GM19023 (cell line): Measurements from ENCODE around the gene FAM83D.
"Not testable (repeated sequence)": the region's sequence is repeated elsewhere in the genome, so short reads cannot be mapped to it uniquely, and the experiment has no call there.

Experiments
- ATAC-seq: cut with Tn5 transposase; IDR thresholded peaks from one replicate; pipeline ENCODE4 v1.9.1; 2021; ENCODE audit warnings: mild to moderate bottlenecking, moderate library complexity; ENCODE audit not compliant: unreplicated experiment

Gene FAM83D

GRCh38 chr20:38932457-38933120, 6.4 kb downstream of the FAM83D start:
- no peak for ATAC-seq

- ATAC-seq: no peak
Measured at GRCh38 chr20:38934530-38934929, 8.3 kb downstream of the FAM83D start.

GRCh38 chr20:38935285-38935684, 9.1 kb downstream of the FAM83D start:
- ATAC-seq: no peak

- no peak for ATAC-seq
Measured at GRCh38 chr20:38935967-38936407, 9.8 kb downstream of the FAM83D start.

- no peak for ATAC-seq
Measured at GRCh38 chr20:38937000-38937399, 10.8 kb downstream of the FAM83D start.

GRCh38 chr20:38937978-38938473, 11.8 kb downstream of the FAM83D start:
- no peak for ATAC-seq

- no peak for ATAC-seq
Measured at GRCh38 chr20:38939686-38940085, 13.5 kb downstream of the FAM83D start.

- ATAC-seq: no peak
Measured at GRCh38 chr20:38940644-38941043, 14.4 kb downstream of the FAM83D start.

- no peak for ATAC-seq
Measured at GRCh38 chr20:38941726-38942389, 15.6 kb downstream of the FAM83D start.

- ATAC-seq: no peak
Measured at GRCh38 chr20:38945012-38945411, 18.8 kb downstream of the FAM83D start.

GRCh38 chr20:38946836-38947235, 20.6 kb downstream of the FAM83D start:
- ATAC-seq: no peak

- no peak for ATAC-seq
Measured at GRCh38 chr20:38947931-38948362, 21.7 kb downstream of the FAM83D start.

- ATAC-seq: no peak
Measured at GRCh38 chr20:38950254-38950653, 24.0 kb downstream of the FAM83D start.

- ATAC-seq: no peak
Measured at GRCh38 chr20:38951611-38952010, 25.4 kb downstream of the FAM83D start.

- no peak for ATAC-seq
Measured at GRCh38 chr20:38952153-38952552, 25.9 kb downstream of the FAM83D start.

GRCh38 chr20:38953630-38954340, 27.6 kb downstream of the FAM83D start:
- no peak for ATAC-seq

- no peak for ATAC-seq
Measured at GRCh38 chr20:38957235-38957876, 31.1 kb downstream of the FAM83D start.

GRCh38 chr20:38957915-38958485, 31.8 kb downstream of the FAM83D start:
- no peak for ATAC-seq

- ATAC-seq: not testable (repeated sequence)
Measured at GRCh38 chr20:38960187-38960687, 34.0 kb downstream of the FAM83D start.

- no peak for ATAC-seq
Measured at GRCh38 chr20:38961530-38962043, 35.4 kb downstream of the FAM83D start.
